ENCODE data around the gene SELENOV. TPM values are rescaled to one million over a fixed set of nuclear protein-coding genes. Genes with fewer than 3 reads are reported as not detected.

The SELENOV gene
- total RNA-seq, 1 experiment from 2014 or later = not detected

GRCh38 chr19:39554701-39555311, 39.9 kb downstream of the SELENOV start:
- DNase-seq (ENCODE audit: extremely low read depth, low read depth) = no peak

- DNase-seq (ENCODE audit: extremely low read depth, low read depth) = no peak
Measured at GRCh38 chr19:39555883-39556282, 40.9 kb downstream of the SELENOV start.

- no peak for DNase-seq (ENCODE audit: extremely low read depth, low read depth)
Measured at GRCh38 chr19:39557811-39558623, 43.1 kb downstream of the SELENOV start.

- DNase-seq (ENCODE audit: extremely low read depth, low read depth) = no peak
Measured at GRCh38 chr19:39558624-39559117, 43.7 kb downstream of the SELENOV start.

- no peak for DNase-seq (ENCODE audit: extremely low read depth, low read depth)
Measured at GRCh38 chr19:39563408-39563807, 48.5 kb downstream of the SELENOV start.

- no peak for DNase-seq (ENCODE audit: extremely low read depth, low read depth)
Measured at GRCh38 chr19:39566064-39566463, 51.1 kb downstream of the SELENOV start.

GRCh38 chr19:39568604-39569003, 53.7 kb downstream of the SELENOV start:
- DNase-seq (ENCODE audit: extremely low read depth, low read depth) = no peak

Other genes with a start within 250 kb of the SELENOV start
- gene IFNL2, start 246.7 kb upstream of the SELENOV start, total RNA-seq (2014; rRNA removed; shearing (Covaris generic)) = not detected in 2 replicates
- not detected in 2 replicates for gene IFNL1, start 218.7 kb upstream of the SELENOV start, total RNA-seq (2014; rRNA removed; shearing (Covaris generic))
- 0.66 and 0.79 TPM in 2 replicates for gene LRFN1, start 194.3 kb upstream of the SELENOV start, total RNA-seq (2014; rRNA removed; shearing (Covaris generic))
- not detected in 2 replicates for gene GMFG, start 179.1 kb upstream of the SELENOV start, total RNA-seq (2014; rRNA removed; shearing (Covaris generic))
- gene SAMD4B, start 172.7 kb upstream of the SELENOV start, total RNA-seq (2014; rRNA removed; shearing (Covaris generic)) = 57.7 and 57.8 TPM in 2 replicates
- gene PAF1, start 124.0 kb upstream of the SELENOV start, total RNA-seq (2014; rRNA removed; shearing (Covaris generic)) = 21.1 and 27.7 TPM in 2 replicates
- gene MED29, start 123.8 kb upstream of the SELENOV start, total RNA-seq (2014; rRNA removed; shearing (Covaris generic)) = 20.8 and 22.5 TPM in 2 replicates
- gene ZFP36, start 108.3 kb upstream of the SELENOV start, total RNA-seq (2014; rRNA removed; shearing (Covaris generic)) = 15.1 and 24.6 TPM in 2 replicates
- 16.7 and 18.0 TPM in 2 replicates for gene PLEKHG2, start 102.5 kb upstream of the SELENOV start, total RNA-seq (2014; rRNA removed; shearing (Covaris generic))
- gene RPS16, start 79.2 kb upstream of the SELENOV start, total RNA-seq (2014; rRNA removed; shearing (Covaris generic)) = 541 and 944 TPM in 2 replicates
- 42.3 and 48.4 TPM in 2 replicates for gene SUPT5H, start 69.6 kb upstream of the SELENOV start, total RNA-seq (2014; rRNA removed; shearing (Covaris generic))
- 75.6 and 81.7 TPM in 2 replicates for gene TIMM50, start 34.3 kb upstream of the SELENOV start, total RNA-seq (2014; rRNA removed; shearing (Covaris generic))
- 4.0 and 5.8 TPM in 2 replicates for gene DLL3, start 16.2 kb upstream of the SELENOV start, total RNA-seq (2014; rRNA removed; shearing (Covaris generic))
- 3.3 and 4.9 TPM in 2 replicates for gene EID2B, start 17.7 kb downstream of the SELENOV start, total RNA-seq (2014; rRNA removed; shearing (Covaris generic))
- gene EID2, start 25.0 kb downstream of the SELENOV start, total RNA-seq (2014; rRNA removed; shearing (Covaris generic)) = 10.7 and 12.6 TPM in 2 replicates
- not detected in 2 replicates for gene LGALS13, start 87.4 kb downstream of the SELENOV start, total RNA-seq (2014; rRNA removed; shearing (Covaris generic))
- not detected in 2 replicates for gene LGALS16, start 140.8 kb downstream of the SELENOV start, total RNA-seq (2014; rRNA removed; shearing (Covaris generic))
- gene LGALS14, start 189.3 kb downstream of the SELENOV start, total RNA-seq (2014; rRNA removed; shearing (Covaris generic)) = not detected in 2 replicates
- gene CLC, start 222.9 kb downstream of the SELENOV start, total RNA-seq (2014; rRNA removed; shearing (Covaris generic)) = not detected in 2 replicates